ENCODE data around the gene NLGN1.

The NLGN1 gene

DNA sequence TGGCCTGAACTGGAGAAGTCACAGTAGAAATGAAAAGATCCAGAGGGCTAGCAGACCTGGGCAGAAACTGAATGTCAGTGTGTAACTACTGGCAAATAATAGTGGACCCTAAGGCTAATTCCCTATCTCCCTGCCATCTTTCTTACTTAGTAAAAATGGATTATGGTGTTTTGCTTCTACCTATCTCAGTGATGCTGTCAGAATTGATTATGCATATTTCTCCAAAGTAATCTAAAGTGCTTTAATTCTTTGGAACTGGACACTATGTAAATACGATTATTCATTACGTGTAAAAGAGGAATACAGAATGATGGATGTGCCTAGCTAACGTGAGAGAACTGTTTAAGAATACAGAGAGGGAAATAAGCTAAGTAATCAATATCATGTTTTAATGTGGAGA lies 651.9 kb downstream of the NLGN1 start:
- Histone ChIP-seq H3K27me3 (no peaks in the 10 kb centered on the region), H3K27ac (no peak overlapping the region), H3K9me3 (no peaks in the 10 kb centered on the region), H3K36me3 (no peaks in the 10 kb centered on the region), H3K4me1 (ENCODE audit: control insufficient read depth in 1 of 2, insufficient read depth in 1 of 2, low read depth in 1 of 2, low read length in 1 of 2) (no peaks in the 10 kb centered on the region), H3K4me3 (ENCODE audit: low read depth in 1 of 2, low read length in 1 of 2) (no peak overlapping the region)
- TF ChIP-seq, protein P1, sequence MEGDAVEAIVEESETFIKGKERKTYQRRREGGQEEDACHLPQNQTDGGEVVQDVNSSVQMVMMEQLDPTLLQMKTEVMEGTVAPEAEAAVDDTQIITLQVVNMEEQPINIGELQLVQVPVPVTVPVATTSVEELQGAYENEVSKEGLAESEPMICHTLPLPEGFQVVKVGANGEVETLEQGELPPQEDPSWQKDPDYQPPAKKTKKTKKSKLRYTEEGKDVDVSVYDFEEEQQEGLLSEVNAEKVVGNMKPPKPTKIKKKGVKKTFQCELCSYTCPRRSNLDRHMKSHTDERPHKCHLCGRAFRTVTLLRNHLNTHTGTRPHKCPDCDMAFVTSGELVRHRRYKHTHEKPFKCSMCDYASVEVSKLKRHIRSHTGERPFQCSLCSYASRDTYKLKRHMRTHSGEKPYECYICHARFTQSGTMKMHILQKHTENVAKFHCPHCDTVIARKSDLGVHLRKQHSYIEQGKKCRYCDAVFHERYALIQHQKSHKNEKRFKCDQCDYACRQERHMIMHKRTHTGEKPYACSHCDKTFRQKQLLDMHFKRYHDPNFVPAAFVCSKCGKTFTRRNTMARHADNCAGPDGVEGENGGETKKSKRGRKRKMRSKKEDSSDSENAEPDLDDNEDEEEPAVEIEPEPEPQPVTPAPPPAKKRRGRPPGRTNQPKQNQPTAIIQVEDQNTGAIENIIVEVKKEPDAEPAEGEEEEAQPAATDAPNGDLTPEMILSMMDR (IDR thresholded peaks at IDR 0.05), result no peak

DNA sequence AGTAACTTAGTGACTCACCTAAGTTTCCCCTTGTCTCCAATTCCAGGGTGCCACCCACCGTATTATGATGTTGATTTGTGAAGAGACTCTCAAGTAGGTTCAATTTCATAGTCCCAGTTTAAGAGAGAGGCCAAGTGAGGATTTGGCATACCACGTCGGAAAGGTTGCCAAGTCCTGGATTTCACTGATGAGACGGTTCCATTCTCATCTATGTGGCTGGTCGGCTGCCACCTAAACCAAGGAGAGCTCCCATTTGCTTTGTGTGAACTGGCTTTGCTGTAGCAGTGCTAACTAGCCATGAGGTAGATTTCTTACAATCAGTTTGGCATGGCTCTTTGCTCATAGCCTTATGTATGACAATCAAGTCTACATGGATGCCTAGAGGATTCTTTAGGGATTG lies 653.6 kb downstream of the NLGN1 start:
- Histone ChIP-seq H3K27me3 (no peaks in the 10 kb centered on the region), H3K36me3 (no peaks in the 10 kb centered on the region), H3K27ac (no peak overlapping the region), H3K9me3 (no peaks in the 10 kb centered on the region), H3K4me1 (ENCODE audit: control insufficient read depth in 1 of 2, insufficient read depth in 1 of 2, low read depth in 1 of 2, low read length in 1 of 2) (no peaks in the 10 kb centered on the region), H3K4me3 (ENCODE audit: low read depth in 1 of 2, low read length in 1 of 2) (no peak overlapping the region)
- TF ChIP-seq, protein P1 (IDR thresholded peaks at IDR 0.05), result no peak

DNA sequence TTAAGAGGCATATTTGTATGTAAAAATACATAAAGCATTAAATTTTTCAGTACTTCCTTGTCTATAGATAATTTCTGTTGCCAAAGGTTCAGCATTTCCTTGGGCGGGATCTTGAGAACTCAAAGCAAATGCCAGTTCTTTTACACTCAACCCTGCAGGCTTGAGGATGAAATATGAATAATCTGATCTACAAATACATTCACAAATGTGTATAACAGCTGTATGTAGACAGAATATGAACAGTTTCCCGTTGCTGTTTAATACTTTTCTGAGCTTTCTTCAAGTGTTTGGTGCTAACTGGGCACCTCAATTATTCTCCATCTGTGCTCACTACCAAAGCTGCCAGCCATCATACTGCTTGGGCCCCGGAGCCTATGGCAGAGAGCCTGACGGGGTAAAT lies 661.3 kb downstream of the NLGN1 start:
- Histone ChIP-seq H3K27ac (no peak overlapping the region), H3K36me3 (no peaks in the 10 kb centered on the region), H3K4me1 (ENCODE audit: control insufficient read depth in 1 of 2, insufficient read depth in 1 of 2, low read depth in 1 of 2, low read length in 1 of 2) (no peaks in the 10 kb centered on the region), H3K9me3 (no peaks in the 10 kb centered on the region), H3K4me3 (ENCODE audit: low read depth in 1 of 2, low read length in 1 of 2) (no peak overlapping the region), H3K27me3 (no peaks in the 10 kb centered on the region)
- TF ChIP-seq, protein P1 (IDR thresholded peaks at IDR 0.05), result no peak

DNA sequence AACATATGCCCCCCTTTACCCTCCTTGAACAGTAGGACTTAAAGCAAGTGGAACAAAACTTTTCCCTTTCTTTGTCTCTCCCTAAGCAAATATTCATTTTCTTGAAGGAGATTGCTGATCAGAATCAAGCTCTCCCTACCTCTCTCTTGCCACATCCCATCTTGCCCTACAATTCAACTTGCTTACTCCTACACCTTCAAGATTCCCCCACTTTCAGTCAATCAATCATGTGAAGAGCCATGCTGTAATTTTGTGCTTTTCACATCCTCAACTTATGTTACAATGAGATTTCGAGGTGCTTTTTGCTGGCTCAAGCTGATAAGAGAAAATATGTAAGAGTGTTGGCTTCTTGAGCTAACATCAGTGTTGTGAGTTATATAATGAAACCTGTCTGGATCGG lies 662.9 kb downstream of the NLGN1 start:
- TF ChIP-seq, protein P1 (IDR thresholded peaks at IDR 0.05), result no peak
- Histone ChIP-seq H3K36me3 (no peaks in the 10 kb centered on the region), H3K9me3 (no peaks in the 10 kb centered on the region), H3K27ac (no peak overlapping the region), H3K4me3 (ENCODE audit: low read depth in 1 of 2, low read length in 1 of 2) (no peak overlapping the region), H3K4me1 (ENCODE audit: control insufficient read depth in 1 of 2, insufficient read depth in 1 of 2, low read depth in 1 of 2, low read length in 1 of 2) (no peaks in the 10 kb centered on the region), H3K27me3 (no peaks in the 10 kb centered on the region)

GRCh38 chr3:174061162-174061561 lies 663.6 kb downstream of the NLGN1 start:
- no peaks in the 10 kb centered on the region for H3K27me3 ChIP-seq
- H3K27ac ChIP-seq, result no peak overlapping the region
- no peak overlapping the region for H3K4me3 ChIP-seq (ENCODE audit: low read depth in 1 of 2, low read length in 1 of 2)
- no peaks in the 10 kb centered on the region for H3K4me1 ChIP-seq (ENCODE audit: control insufficient read depth in 1 of 2, insufficient read depth in 1 of 2, low read depth in 1 of 2, low read length in 1 of 2)
- H3K9me3 ChIP-seq, result no peaks in the 10 kb centered on the region
- no peaks in the 10 kb centered on the region for H3K36me3 ChIP-seq
- TF ChIP-seq, protein P1 (IDR thresholded peaks at IDR 0.05), result no peak

DNA sequence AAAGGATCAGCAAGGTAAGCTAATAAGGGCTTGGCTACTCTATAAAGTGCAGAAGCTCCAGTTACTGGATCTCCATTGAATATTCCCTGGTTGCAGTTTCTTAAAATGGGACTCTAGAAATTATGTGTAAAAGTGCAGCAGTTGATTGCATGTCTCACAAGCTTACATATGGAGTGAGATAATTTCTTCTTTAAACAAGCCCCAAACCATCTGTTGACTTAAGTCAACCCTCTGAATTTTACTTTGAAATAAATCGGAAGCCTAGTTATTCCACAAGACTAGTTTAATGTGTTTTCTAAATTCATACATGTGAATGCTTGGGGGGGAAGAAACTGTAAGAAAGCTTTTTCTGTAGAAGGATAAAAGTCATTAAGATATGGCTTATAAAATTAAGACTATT lies 664.2 kb downstream of the NLGN1 start:
- H3K9me3 ChIP-seq, result no peaks in the 10 kb centered on the region
- no peak overlapping the region for H3K4me3 ChIP-seq (ENCODE audit: low read depth in 1 of 2, low read length in 1 of 2)
- no peaks in the 10 kb centered on the region for H3K36me3 ChIP-seq
- H3K27me3 ChIP-seq, result no peaks in the 10 kb centered on the region
- no peak overlapping the region for H3K27ac ChIP-seq
- TF ChIP-seq, protein P1 (IDR thresholded peaks at IDR 0.05), result no peak
- no peaks in the 10 kb centered on the region for H3K4me1 ChIP-seq (ENCODE audit: control insufficient read depth in 1 of 2, insufficient read depth in 1 of 2, low read depth in 1 of 2, low read length in 1 of 2)
